ENCODE measurements around the gene ENG.
A peak's percentile ranks its signal among the peaks of the same experiment; 100 is the strongest.
"Not testable (repeated sequence)": the region's sequence is repeated elsewhere in the genome, so short reads cannot be mapped to it uniquely, and the experiment has no call there.

Gene ENG

GRCh38 chr9:127873223-127873691 is 18.8 kb upstream of the ENG start:
- H3K27ac ChIP-seq, result no peak overlapping the region
- TF ChIP-seq, protein P1, sequence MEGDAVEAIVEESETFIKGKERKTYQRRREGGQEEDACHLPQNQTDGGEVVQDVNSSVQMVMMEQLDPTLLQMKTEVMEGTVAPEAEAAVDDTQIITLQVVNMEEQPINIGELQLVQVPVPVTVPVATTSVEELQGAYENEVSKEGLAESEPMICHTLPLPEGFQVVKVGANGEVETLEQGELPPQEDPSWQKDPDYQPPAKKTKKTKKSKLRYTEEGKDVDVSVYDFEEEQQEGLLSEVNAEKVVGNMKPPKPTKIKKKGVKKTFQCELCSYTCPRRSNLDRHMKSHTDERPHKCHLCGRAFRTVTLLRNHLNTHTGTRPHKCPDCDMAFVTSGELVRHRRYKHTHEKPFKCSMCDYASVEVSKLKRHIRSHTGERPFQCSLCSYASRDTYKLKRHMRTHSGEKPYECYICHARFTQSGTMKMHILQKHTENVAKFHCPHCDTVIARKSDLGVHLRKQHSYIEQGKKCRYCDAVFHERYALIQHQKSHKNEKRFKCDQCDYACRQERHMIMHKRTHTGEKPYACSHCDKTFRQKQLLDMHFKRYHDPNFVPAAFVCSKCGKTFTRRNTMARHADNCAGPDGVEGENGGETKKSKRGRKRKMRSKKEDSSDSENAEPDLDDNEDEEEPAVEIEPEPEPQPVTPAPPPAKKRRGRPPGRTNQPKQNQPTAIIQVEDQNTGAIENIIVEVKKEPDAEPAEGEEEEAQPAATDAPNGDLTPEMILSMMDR (IDR thresholded peaks at IDR 0.05), result no peak
- TF ChIP-seq ZFX (IDR thresholded peaks at IDR 0.05; ENCODE audit: borderline replicate concordance), result no peak

DNA sequence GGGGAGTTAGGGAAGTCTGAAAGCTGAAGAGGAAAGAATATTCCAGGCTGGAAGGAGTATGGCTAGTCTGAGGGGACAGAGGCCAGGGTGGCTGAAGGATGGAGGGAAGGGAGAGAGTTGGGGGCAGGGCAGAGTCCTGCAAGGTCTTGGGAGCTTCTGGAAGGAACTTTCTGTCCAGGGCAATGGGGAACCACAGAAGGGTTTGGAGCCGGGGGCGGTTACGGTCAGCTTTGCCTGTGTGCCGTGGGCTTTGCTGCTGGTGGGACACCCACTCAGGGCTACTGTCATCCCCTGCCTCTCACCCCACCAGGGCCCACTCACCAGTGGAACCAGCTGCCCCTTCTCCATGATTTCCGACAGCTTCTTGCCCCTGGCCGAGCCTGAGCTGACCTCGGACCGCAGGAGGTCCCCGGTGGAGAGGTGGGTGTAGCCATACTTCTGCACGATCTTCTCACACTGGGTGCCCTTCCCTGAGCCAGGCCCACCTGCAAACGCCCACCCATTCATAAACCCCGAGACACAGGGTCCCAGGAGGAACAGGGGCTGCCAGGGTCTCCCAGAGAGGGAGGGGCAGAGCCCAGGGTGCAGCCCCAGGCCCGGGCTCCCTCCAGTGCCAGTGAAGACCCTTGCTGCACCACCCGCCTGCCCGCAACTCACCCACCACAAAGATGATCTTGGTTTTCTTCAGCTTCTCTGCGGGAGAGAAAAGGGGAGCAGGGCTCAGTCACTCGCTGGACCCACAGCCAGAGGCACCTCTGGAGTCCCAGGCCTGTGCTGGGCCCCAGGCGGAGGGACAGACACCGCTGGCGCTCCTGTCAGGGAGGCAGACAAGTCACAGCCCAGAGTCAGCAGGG is 18.1 kb upstream of the ENG start:
- H3K27ac ChIP-seq, result no peak overlapping the region
- TF ChIP-seq, protein P1 (IDR thresholded peaks at IDR 0.05), result no peak
- TF ChIP-seq ZFX (IDR thresholded peaks at IDR 0.05; ENCODE audit: borderline replicate concordance), result no peak

DNA sequence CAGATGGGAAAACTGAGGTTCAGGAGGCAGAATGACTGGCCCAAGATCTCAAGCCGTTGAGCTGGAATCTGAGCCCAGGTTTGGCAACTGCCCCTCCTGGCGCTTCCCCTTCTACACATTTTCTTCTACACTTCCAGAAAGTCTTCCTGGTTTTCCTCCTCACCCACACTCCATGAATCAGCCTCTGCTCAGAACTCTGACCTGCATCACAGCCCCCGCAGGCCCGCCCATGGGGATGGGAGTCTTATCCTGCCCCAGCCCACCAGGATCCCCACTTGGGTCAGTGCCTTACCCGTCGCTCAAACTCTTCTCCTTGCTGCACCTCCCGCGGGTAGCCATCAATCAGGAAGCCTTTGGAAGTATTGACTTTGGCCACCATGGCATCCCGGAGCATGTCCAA is 17.1 kb upstream of the ENG start:
- TF ChIP-seq, protein P1 (IDR thresholded peaks at IDR 0.05), result no peak
- TF ChIP-seq ZFX (IDR thresholded peaks at IDR 0.05; ENCODE audit: borderline replicate concordance), result no peak
- H3K27ac ChIP-seq, result no peak overlapping the region

- TF ChIP-seq ZFX (IDR thresholded peaks at IDR 0.05; ENCODE audit: borderline replicate concordance), result no peak
- TF ChIP-seq, protein P1 (IDR thresholded peaks at IDR 0.05), result no peak
- H3K27ac ChIP-seq, result no peak overlapping the region
Measured at GRCh38 chr9:127870887-127871286, 16.4 kb upstream of the ENG start.

GRCh38 chr9:127870153-127870491 is 15.7 kb upstream of the ENG start:
- H3K27ac ChIP-seq, result not testable (repeated sequence)
- TF ChIP-seq, protein P1 (IDR thresholded peaks at IDR 0.05), result peak; percentile 58

GRCh38 chr9:127869310-127870152 is 15.1 kb upstream of the ENG start:
- no peak overlapping the region for H3K27ac ChIP-seq
- TF ChIP-seq, protein P1 (IDR thresholded peaks at IDR 0.05), result peak; percentile 94
- no peak for TF ChIP-seq ZFX (IDR thresholded peaks at IDR 0.05; ENCODE audit: borderline replicate concordance)
